B cell (primary cell): ENCODE data around the gene CD58. TPM values are rescaled to one million over a fixed set of nuclear protein-coding genes. Genes with fewer than 3 reads are reported as not detected.
A peak's percentile ranks its signal among the peaks of the same experiment; 100 is the strongest.

Source experiments
- ATAC-seq: fragments of 200-7000 bp; cut with Tn5 transposase; one replicate; pipeline ENCODE4 v1.10.0; 2021; ENCODE audit warnings: low read depth, mild to moderate bottlenecking, moderate number of reproducible peaks, moderate library complexity
- CTCF ChIA-PET: fragments of 350-600 bp; sonication (Branson Sonifier 250); formaldehyde crosslinking; loops from one replicate; lab custom pipeline; 2021; ENCODE audit warnings: antibody characterized with exemption, inconsistent platforms; lab: Charles Lee
- POLR2A ChIA-PET: fragments of 350-600 bp; sonication (Branson Sonifier 250); formaldehyde crosslinking; loops from one replicate; lab custom pipeline; 2021; ENCODE audit warnings: antibody characterized with exemption; lab: Charles Lee
- DNase-seq: peaks from one replicate; pipeline ENCODE4 v3.0.0; 2013
- H2AFZ ChIP-seq: 2 replicates; pipeline ENCODE4 v1.6.1; 2012; ENCODE audit warnings: mild to moderate bottlenecking, low read depth, low read length; ENCODE audit not compliant: insufficient read depth, poor library complexity, severe bottlenecking
- H3K27ac ChIP-seq, 2 donors: 1 replicate in 1 of 2; 2 replicates in 1 of 2; pipeline ENCODE4 v1.5.1; 2012 to 2013; ENCODE audit warnings: low read length in 2 of 2, mild to moderate bottlenecking in 2 of 2, moderate library complexity in 1 of 2
- H3K27me3 ChIP-seq, 4 experiments: fragments of 200-600 bp in 1 of 4; sonication (generic) in 1 of 4; replicated peaks in 1 of 4; 1 replicate in 2 of 4; 2 replicates in 2 of 4; pipeline versions ENCODE4 v1.6.1 to v1.7.0; 2013 to 2016; ENCODE audit warnings: low read length in 3 of 4, mild to moderate bottlenecking in 2 of 4, mixed read lengths in 1 of 4, moderate library complexity in 1 of 4; ENCODE audit not compliant: insufficient read depth in 4 of 4, control insufficient read depth in 3 of 4; ENCODE audit errors: control extremely low read depth in 1 of 4
- H3K36me3 ChIP-seq, 2 experiments: replicated peaks in 1 of 2; 1 replicate in 1 of 2; 2 replicates in 1 of 2; pipeline versions ENCODE4 v1.6.1 to v1.7.1; 2013; ENCODE audit warnings: low read length in 1 of 2; ENCODE audit not compliant: insufficient read depth in 2 of 2, control insufficient read depth in 1 of 2; ENCODE audit errors: control extremely low read depth in 1 of 2, extremely low read depth in 1 of 2
- H3K4me1 ChIP-seq, 2 donors: fragments of 200-600 bp in 1 of 2; sonication (generic) in 1 of 2; 1 replicate in 1 of 2; 2 replicates in 1 of 2; pipeline versions ENCODE4 v1.5.1 to v1.6.1; 2013 to 2017; ENCODE audit warnings: low read length in 2 of 2; ENCODE audit not compliant: control insufficient read depth in 2 of 2, insufficient read depth in 2 of 2
- H3K4me2 ChIP-seq: replicated peaks from 2 replicates; pipeline ENCODE3; 2012; ENCODE audit warnings: mild to moderate bottlenecking, low read depth, low read length; ENCODE audit not compliant: poor library complexity, severe bottlenecking
- H3K4me3 ChIP-seq, 5 experiments: fragments of 200-600 bp in 1 of 5; sonication (generic) in 1 of 5; 1 replicate in 3 of 5; 2 replicates in 2 of 5; pipeline versions ENCODE4 v1.5.1 to v1.7.0; 2011 to 2016; ENCODE audit warnings: low read length in 4 of 5, mild to moderate bottlenecking in 4 of 5, low read depth in 2 of 5, control low read depth in 1 of 5, moderate library complexity in 1 of 5; ENCODE audit not compliant: insufficient read depth in 1 of 5; ENCODE audit errors: control extremely low read depth in 1 of 5, extremely low read depth in 1 of 5
- H3K79me2 ChIP-seq: fragments of 200-600 bp; sonication (generic); one replicate; pipeline ENCODE4 v1.6.0; 2016; ENCODE audit warnings: low read length; ENCODE audit not compliant: control insufficient read depth, insufficient read depth
- H3K9ac ChIP-seq: fragments of 200-600 bp; sonication (generic); 2 replicates; pipeline ENCODE4 v1.6.1; 2017; ENCODE audit warnings: mild to moderate bottlenecking, low read length, moderate library complexity
- H3K9me3 ChIP-seq, 3 donors: one replicate each; pipeline versions ENCODE4 v1.6.1 to v1.7.1; 2013; ENCODE audit warnings: low read length in 2 of 3; ENCODE audit not compliant: control insufficient read depth in 2 of 3, insufficient read depth in 1 of 3; ENCODE audit errors: control extremely low read depth in 1 of 3
- H4K20me1 ChIP-seq: 2 replicates; pipeline ENCODE4 v1.6.0; 2012; ENCODE audit warnings: mild to moderate bottlenecking, low read length; ENCODE audit not compliant: insufficient read depth, control insufficient read depth, poor library complexity, severe bottlenecking
- H3K27ac Mint-ChIP-seq: one replicate; pipeline ENCODE4 v1.8.0; 2021; ENCODE audit warnings: mixed read lengths
- H3K27me3 Mint-ChIP-seq: one replicate; pipeline ENCODE4 v1.8.0; 2021; ENCODE audit warnings: mixed read lengths
- H3K4me1 Mint-ChIP-seq: one replicate; pipeline ENCODE4 v1.8.0; 2021; ENCODE audit warnings: mixed read lengths
- H3K4me3 Mint-ChIP-seq: one replicate; pipeline ENCODE4 v1.8.0; 2021; ENCODE audit warnings: mixed read lengths
- H3K9me3 Mint-ChIP-seq: one replicate; pipeline ENCODE4 v1.8.0; 2022; ENCODE audit warnings: mixed read lengths; ENCODE audit not compliant: insufficient read depth
- CTCF ChIP-seq: fragments of 200-600 bp; IDR thresholded peaks from one replicate; pipeline ENCODE4 v1.8.0; 2022; ENCODE audit warnings: antibody characterized with exemption, mild to moderate bottlenecking
- EZH2 ChIP-seq: IDR thresholded peaks from 2 replicates; pipeline ENCODE4 v1.6.1; 2012; ENCODE audit warnings: borderline replicate concordance, low read depth, mild to moderate bottlenecking, moderate library complexity, low read length; ENCODE audit not compliant: insufficient read depth, poor library complexity, severe bottlenecking
- WGBS: methylation state at CpG from one replicate; pipeline ENCODE4 v1.1.5; 2013; ENCODE audit warnings: missing lambda C conversion rate; ENCODE audit not compliant: insufficient coverage; 5-methylcytosine and 5-hydroxymethylcytosine counted together
- intact Hi-C: fragments of 100-400 bp; cut with micrococcal nuclease; formaldehyde crosslinking; loops from one replicate; pipeline ENCODE4 v1.10.0; 2022
- polyA plus RNA-seq: library from polyadenylated mRNA; depleted of rRNA; stranded (reverse); fragments of >200 nt; gene quantifications from 2 replicates; pipeline ENCODE4 v1.2.3, GENCODE V29; 2012
- total RNA-seq, 2 donors: library from RNA; stranded (reverse); fragments of 120-200 nt in 1 of 2; gene quantifications; 1 replicate in 1 of 2; 2 replicates in 1 of 2; pipeline versions ENCODE4 v1.2.3 to v1.2.4, GENCODE V29; 2013 to 2022

Gene CD58
- total and polyA plus RNA-seq, 2 donors (not counting 1 experiment from before 2014, with no cell fraction given), result 12.3 to 47.6 TPM

- WGBS, result 15% methylated on average over 22 of the region's 22 CpGs
- H2AFZ ChIP-seq, result peak overlapping the region; percentile 82
- DNase-seq, result no peak
- peak overlapping the region; percentile 85 for H3K4me2 ChIP-seq
- CTCF ChIA-PET, result interaction anchor here (1.1 to 3.9 kb wide), 5 partner anchors 12 to 85 kb away, joined by 3 to 27 read pairs (median 11); no protein-coding TSS in a partner anchor
- Mint-ChIP-seq H3K27me3 (no peaks in the 10 kb centered on the region), H3K4me1 (peaks cover 67% of the 10 kb centered on the region), H3K9me3 (peaks cover 2% of the 10 kb centered on the region), H3K27ac (peak overlapping the region; percentile 94), H3K4me3 (peak overlapping the region; percentile 96)
- peaks cover 0 to under 1% (median 0%) of the 10 kb centered on the region in 3 donors for H3K9me3 ChIP-seq
- POLR2A ChIA-PET, result interaction anchor here (0.6 to 1.8 kb wide), 3 partner anchors 12 to 71 kb away, joined by 4 to 10 read pairs (median 7); no protein-coding TSS in a partner anchor
- H3K79me2 ChIP-seq, result peaks cover 30% of the 10 kb centered on the region
- no peak for TF ChIP-seq EZH2
- no peak for TF ChIP-seq CTCF
- peak overlapping the region; percentile 39 to 95 (median 91) for H3K4me3 ChIP-seq
- H3K9ac ChIP-seq, result peak overlapping the region; percentile 85
- intact Hi-C loops, result loop anchor here (1.0 to 2.0 kb wide), 5 partner anchors 13 to 491 kb away; partner anchors contain the start of gene TTF2
- no peaks in the 10 kb centered on the region for H3K27me3 ChIP-seq
- H4K20me1 ChIP-seq, result no peaks in the 10 kb centered on the region
- peak overlapping the region; percentile 54 to 92 for H3K27ac ChIP-seq
- H3K4me1 ChIP-seq, result peaks cover 9 to 33% of the 10 kb centered on the region in 2 donors
- ATAC-seq, result peak; percentile 5
- H3K36me3 ChIP-seq, result no peaks in the 10 kb centered on the region
Measured at GRCh38 chr1:116569776-116570357, 959 bp downstream of the CD58 start.

DNA sequence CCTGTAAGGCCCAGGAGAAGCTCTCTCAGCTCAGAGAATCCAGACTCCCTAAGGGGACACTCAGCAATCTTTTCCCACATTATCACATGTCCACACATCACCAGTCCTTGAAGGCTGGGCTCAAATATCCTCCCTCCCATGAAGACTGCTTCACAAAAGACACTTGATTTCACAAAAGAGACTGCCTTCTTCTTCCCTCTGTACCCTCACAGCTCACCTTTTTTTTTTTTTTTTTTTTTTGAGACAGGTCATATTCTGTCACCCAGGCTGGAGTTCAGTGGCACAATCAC, 1.5 kb downstream of the CD58 start:
- Mint-ChIP-seq H3K27me3 (no peaks in the 10 kb centered on the region), H3K4me3 (peak overlapping the region; percentile 96), H3K4me1 (peaks cover 66% of the 10 kb centered on the region), H3K9me3 (peaks cover 5% of the 10 kb centered on the region), H3K27ac (peak overlapping the region; percentile 94)
- H3K4me3 ChIP-seq, result peak overlapping the region in 3 of 5 experiments; percentile 91 to 95 (median 94)
- H3K4me2 ChIP-seq, result peak overlapping the region; percentile 85
- ATAC-seq (no peak), DNase-seq (no peak)
- no peak overlapping the region for H3K9ac ChIP-seq
- peak overlapping the region in 1 of 2 donors; percentile 92 for H3K27ac ChIP-seq
- peaks cover 9 to 33% of the 10 kb centered on the region in 2 donors for H3K4me1 ChIP-seq
- no peaks in the 10 kb centered on the region for H3K27me3 ChIP-seq
- H3K79me2 ChIP-seq, result peaks cover 34% of the 10 kb centered on the region
- no peaks in the 10 kb centered on the region for H3K36me3 ChIP-seq
- no peak overlapping the region for H2AFZ ChIP-seq
- no peak for TF ChIP-seq EZH2
- TF ChIP-seq CTCF, result no peak
- ChIA-PET CTCF (interaction anchor here (1.1 to 3.9 kb wide), 7 partner anchors 12 to 84 kb away, joined by 3 to 27 read pairs (median 4); no protein-coding TSS in a partner anchor), POLR2A (interaction anchor here (0.6 to 1.8 kb wide), 3 partner anchors 12 to 70 kb away, joined by 4 to 10 read pairs (median 7); no protein-coding TSS in a partner anchor)
- peaks cover 0 to 6% (median 0%) of the 10 kb centered on the region in 3 donors for H3K9me3 ChIP-seq
- H4K20me1 ChIP-seq, result no peaks in the 10 kb centered on the region
- intact Hi-C loops, result no loop called here
